Testis (tissue), 3 donors: Measurements from ENCODE around the gene ATF1. TPM values are rescaled to one million over a fixed set of nuclear protein-coding genes. Genes with fewer than 3 reads are reported as not detected.

ENCODE experiments used
- DNase-seq: peaks from one replicate; pipeline ENCODE4 v3.0.0-alpha.2; 2019
- H3K27ac ChIP-seq, 2 donors: fragments of 200-600 bp; sonication (generic); one replicate each; pipeline ENCODE4 v1.5.1; 2019
- H3K27me3 ChIP-seq: fragments of 200-600 bp; sonication (generic); one replicate; pipeline ENCODE4 v1.5.1; 2019
- H3K36me3 ChIP-seq: fragments of 200-600 bp; sonication (generic); one replicate; pipeline ENCODE4 v1.5.1; 2017; ENCODE audit warnings: low read depth; ENCODE audit errors: missing control alignments
- H3K4me1 ChIP-seq: fragments of 200-600 bp; sonication (generic); one replicate; pipeline ENCODE4 v1.5.1; 2019
- H3K4me3 ChIP-seq, 2 donors: fragments of 200-600 bp; sonication (generic); one replicate each; pipeline ENCODE4 v1.5.1; 2017 to 2019
- H3K9me3 ChIP-seq: fragments of 200-600 bp; sonication (generic); one replicate; pipeline ENCODE4 v1.5.1; 2017
- POLR2A ChIP-seq: fragments of 450-650 bp; IDR thresholded peaks from one replicate; pipeline ENCODE4 v1.6.1; 2017; ENCODE audit warnings: antibody characterized with exemption, mild to moderate bottlenecking, moderate library complexity
- WGBS, 2 donors: methylation state at CpG; one replicate each; pipeline ENCODE4 v1.1.5; 2018; 5-methylcytosine and 5-hydroxymethylcytosine counted together
- intact Hi-C: fragments of 100-400 bp; cut with DNase I; formaldehyde crosslinking; loops from one replicate; pipeline ENCODE4 v1.15.1; 2023; ENCODE audit warnings: low total_unique reads
- polyA plus RNA-seq: library from polyadenylated mRNA; stranded (reverse); fragments of 350-450 nt; fragmentation: Illumina TruSeq; extraction: RNeasy Lipid Tissue Mini Kit (QIAGEN cat#74804); gene quantifications from one replicate; pipeline ENCODE4 v1.2.3, GENCODE V29; 2014; ENCODE audit warnings: low read depth, low replicate concordance; ENCODE audit not compliant: insufficient read depth
- total RNA-seq, 2 donors: library from RNA; depleted of rRNA; stranded (reverse); fragments of >200 nt; gene quantifications; one replicate each; pipeline ENCODE4 v1.2.3, GENCODE V29; 2016
- TF ChIP-seq, protein P1 (sequence below), 3 experiments: fragments of 450-650 bp in 2 of 3; fragments of 200-600 bp in 1 of 3; sonication (generic) in 1 of 3; IDR thresholded peaks; one replicate each; pipeline ENCODE4 v1.5.1; 2016 to 2019; ENCODE audit warnings: antibody characterized with exemption in 3 of 3, mild to moderate bottlenecking in 2 of 3, moderate library complexity in 1 of 3

ATF1 gene
- total and polyA plus RNA-seq, 3 donors from 2014 or later, result 17.1 to 18.2 (median 17.7) TPM

DNA sequence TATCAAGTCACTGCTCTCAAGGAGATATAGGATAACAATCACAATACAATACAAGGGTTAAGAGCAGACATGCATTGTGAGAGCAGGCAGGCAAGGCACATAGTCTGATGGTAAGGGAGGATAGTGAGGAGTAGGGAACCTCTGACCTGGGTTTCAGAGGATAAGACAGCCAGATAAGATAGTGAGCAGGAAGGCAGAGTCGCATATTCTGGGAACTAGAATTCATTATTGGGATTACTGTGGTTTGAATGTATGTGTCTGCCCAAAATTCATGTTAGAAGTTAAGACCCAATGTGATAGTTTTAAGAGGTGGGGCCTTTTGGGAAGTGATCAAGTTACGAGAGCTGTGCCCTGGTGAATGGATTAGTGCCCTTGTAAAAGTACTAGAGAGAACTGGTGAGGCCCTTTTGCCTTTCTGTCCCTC is 14.4 kb upstream of the ATF1 start:
- no peak for DNase-seq
- intact Hi-C loops, result no loop called here
- TF ChIP-seq POLR2A, result no peak
- TF ChIP-seq, protein P1, sequence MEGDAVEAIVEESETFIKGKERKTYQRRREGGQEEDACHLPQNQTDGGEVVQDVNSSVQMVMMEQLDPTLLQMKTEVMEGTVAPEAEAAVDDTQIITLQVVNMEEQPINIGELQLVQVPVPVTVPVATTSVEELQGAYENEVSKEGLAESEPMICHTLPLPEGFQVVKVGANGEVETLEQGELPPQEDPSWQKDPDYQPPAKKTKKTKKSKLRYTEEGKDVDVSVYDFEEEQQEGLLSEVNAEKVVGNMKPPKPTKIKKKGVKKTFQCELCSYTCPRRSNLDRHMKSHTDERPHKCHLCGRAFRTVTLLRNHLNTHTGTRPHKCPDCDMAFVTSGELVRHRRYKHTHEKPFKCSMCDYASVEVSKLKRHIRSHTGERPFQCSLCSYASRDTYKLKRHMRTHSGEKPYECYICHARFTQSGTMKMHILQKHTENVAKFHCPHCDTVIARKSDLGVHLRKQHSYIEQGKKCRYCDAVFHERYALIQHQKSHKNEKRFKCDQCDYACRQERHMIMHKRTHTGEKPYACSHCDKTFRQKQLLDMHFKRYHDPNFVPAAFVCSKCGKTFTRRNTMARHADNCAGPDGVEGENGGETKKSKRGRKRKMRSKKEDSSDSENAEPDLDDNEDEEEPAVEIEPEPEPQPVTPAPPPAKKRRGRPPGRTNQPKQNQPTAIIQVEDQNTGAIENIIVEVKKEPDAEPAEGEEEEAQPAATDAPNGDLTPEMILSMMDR (IDR thresholded peaks at IDR 0.05), result no peak
- Histone ChIP-seq H3K4me1 (no peaks in the 10 kb centered on the region), H3K4me3 (no peak overlapping the region), H3K9me3 (no peaks in the 10 kb centered on the region), H3K27me3 (no peaks in the 10 kb centered on the region), H3K36me3 (no peaks in the 10 kb centered on the region), H3K27ac (no peak overlapping the region)
- WGBS, 2 donors, result 78 to 85% methylated on average over 2 of the region's 2 CpGs

DNA sequence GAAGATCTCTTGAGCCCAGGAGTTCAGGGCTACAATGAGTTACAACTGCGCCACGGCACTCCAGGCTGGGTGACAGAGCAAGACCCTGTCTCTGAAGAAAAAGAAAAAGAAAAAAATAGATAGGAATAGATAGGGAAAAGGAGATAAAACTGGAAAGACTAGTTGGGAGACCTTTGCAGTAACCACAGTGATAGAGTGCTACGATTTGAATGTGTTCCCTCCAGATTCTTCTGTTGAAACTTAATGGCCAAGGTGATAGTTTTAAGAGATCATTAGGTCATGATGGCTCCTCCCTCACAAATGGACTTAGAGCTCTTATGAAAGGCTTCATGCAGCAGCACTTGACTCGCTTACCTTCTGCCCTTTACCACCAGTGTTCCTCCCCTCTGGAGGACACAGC is 13.5 kb upstream of the ATF1 start:
- DNase-seq, result no peak
- Histone ChIP-seq H3K36me3 (no peaks in the 10 kb centered on the region), H3K27ac (no peak overlapping the region), H3K27me3 (no peaks in the 10 kb centered on the region), H3K4me1 (no peaks in the 10 kb centered on the region), H3K9me3 (no peaks in the 10 kb centered on the region), H3K4me3 (no peak overlapping the region)
- TF ChIP-seq, protein P1 (IDR thresholded peaks at IDR 0.05), result no peak
- no peak for TF ChIP-seq POLR2A
- WGBS, 2 donors, result 94 to 98% methylated on average over 4 of the region's 4 CpGs
- intact Hi-C loops, result no loop called here

DNA sequence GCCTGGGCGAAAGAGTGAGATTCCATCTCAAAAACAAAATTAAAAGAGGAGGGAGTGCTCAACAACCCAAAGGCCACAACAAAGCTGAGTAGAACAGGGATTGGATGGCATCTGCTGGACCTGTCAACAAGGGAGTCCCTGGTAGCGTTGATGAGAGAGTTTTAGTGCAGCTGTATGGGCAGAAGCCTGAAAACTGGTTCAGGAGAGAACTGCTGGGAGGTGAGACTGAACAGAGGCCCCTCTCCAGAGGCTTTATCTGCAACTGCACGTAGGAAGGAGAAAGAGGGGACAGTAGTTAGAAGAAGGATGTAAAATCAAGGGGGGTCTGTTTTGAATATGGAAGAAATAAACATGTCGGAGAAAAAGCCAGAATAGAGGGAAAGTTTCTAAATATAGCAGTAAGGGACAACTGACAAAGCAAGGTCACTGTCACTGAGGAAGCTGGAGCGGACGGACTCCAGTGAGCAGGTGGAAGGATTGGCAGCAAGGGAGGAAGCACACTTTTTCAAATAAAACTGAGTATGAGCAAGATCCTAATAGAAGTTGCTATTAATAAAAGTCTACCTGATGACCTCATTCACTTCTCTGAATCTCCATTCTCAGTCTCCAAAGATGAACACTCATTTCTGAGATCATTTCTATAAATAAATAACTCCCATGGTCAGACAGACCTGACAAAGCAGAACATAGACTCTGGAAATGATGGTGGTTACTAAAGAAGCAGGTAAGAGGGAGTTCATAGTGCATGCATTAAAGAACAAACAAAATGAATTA is 11.8 kb upstream of the ATF1 start:
- H3K4me3 ChIP-seq, result no peak overlapping the region
- H3K27me3 ChIP-seq, result no peaks in the 10 kb centered on the region
- no peaks in the 10 kb centered on the region for H3K9me3 ChIP-seq
- no peak overlapping the region for H3K27ac ChIP-seq
- no peak for DNase-seq
- H3K36me3 ChIP-seq, result no peaks in the 10 kb centered on the region
- TF ChIP-seq POLR2A, result no peak
- TF ChIP-seq, protein P1 (IDR thresholded peaks at IDR 0.05), result no peak
- 83 to 89% methylated on average over 6 of the region's 6 CpGs for WGBS, 2 donors
- intact Hi-C loops, result no loop called here
- H3K4me1 ChIP-seq, result no peaks in the 10 kb centered on the region

DNA sequence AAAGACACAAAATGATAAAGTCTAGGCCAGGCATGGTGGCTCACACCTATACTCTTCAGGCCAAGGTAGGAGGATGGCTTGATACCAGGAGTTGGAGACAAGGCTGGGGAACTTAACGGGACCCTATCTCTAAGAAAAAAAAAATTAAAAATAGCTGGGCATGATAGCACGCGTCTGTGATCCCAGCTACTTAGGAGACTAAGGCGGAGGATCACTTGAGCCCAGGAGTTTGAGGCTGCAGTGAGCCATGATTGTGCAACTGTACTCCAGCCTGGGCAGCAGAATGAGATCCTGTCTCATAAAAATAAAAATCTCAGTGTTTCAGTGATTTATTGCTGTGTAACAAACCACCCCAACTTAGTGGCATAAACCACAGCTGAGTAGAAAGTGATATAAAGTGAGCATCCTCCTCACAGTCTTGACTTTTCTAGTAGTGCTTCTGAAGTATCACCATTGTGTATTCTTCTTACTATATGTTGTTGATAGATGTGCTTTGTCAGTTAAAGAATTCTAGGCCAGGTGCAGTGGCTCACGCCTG is 10.6 kb upstream of the ATF1 start:
- TF ChIP-seq, protein P1 (IDR thresholded peaks at IDR 0.05), result no peak
- TF ChIP-seq POLR2A, result no peak
- no peak for DNase-seq
- Histone ChIP-seq H3K9me3 (no peaks in the 10 kb centered on the region), H3K4me1 (no peaks in the 10 kb centered on the region), H3K4me3 (no peak overlapping the region), H3K27ac (no peak overlapping the region), H3K36me3 (no peaks in the 10 kb centered on the region), H3K27me3 (no peaks in the 10 kb centered on the region)
- intact Hi-C loops, result no loop called here
- WGBS, 2 donors, result 86 to 89% methylated on average over 5 of the region's 5 CpGs
